Activated CD4-positive, CD25-positive, alpha-beta regulatory T cell treated with anti-CD3 and anti-CD28 coated beads, Interleukin-2, amount 50 U/mL, for 72 hours (primary cell): Measurements from ENCODE around the gene TMEM140.

ENCODE experiments used
- DNase-seq: peaks from one replicate; pipeline ENCODE4 v3.0.0; 2021

TMEM140 gene

GRCh38 chr7:135177028-135177696, 29.3 kb downstream of the TMEM140 start:
- DNase-seq = no peak

GRCh38 chr7:135178364-135178763, 30.5 kb downstream of the TMEM140 start:
- DNase-seq = no peak

- no peak for DNase-seq
Measured at GRCh38 chr7:135179321-135179925, 31.6 kb downstream of the TMEM140 start.

- DNase-seq = no peak
Measured at GRCh38 chr7:135180122-135180521, 32.2 kb downstream of the TMEM140 start.

- DNase-seq = no peak
Measured at GRCh38 chr7:135181261-135181928, 33.5 kb downstream of the TMEM140 start.

- DNase-seq = no peak
Measured at GRCh38 chr7:135181929-135182678, 34.2 kb downstream of the TMEM140 start.

GRCh38 chr7:135183478-135183877, 35.6 kb downstream of the TMEM140 start:
- no peak for DNase-seq

- DNase-seq = no peak
Measured at GRCh38 chr7:135184254-135184841, 36.5 kb downstream of the TMEM140 start.

- DNase-seq = no peak
Measured at GRCh38 chr7:135185471-135186260, 37.8 kb downstream of the TMEM140 start.

GRCh38 chr7:135186261-135186540, 38.3 kb downstream of the TMEM140 start:
- DNase-seq = no peak

- DNase-seq = no peak
Measured at GRCh38 chr7:135186841-135187253, 39.0 kb downstream of the TMEM140 start.

- no peak for DNase-seq
Measured at GRCh38 chr7:135188298-135188984, 40.6 kb downstream of the TMEM140 start.

- DNase-seq = no peak
Measured at GRCh38 chr7:135189221-135189662, 41.4 kb downstream of the TMEM140 start.

- DNase-seq = no peak
Measured at GRCh38 chr7:135189961-135190360, 42.1 kb downstream of the TMEM140 start.

- no peak for DNase-seq
Measured at GRCh38 chr7:135190703-135191102, 42.8 kb downstream of the TMEM140 start.

GRCh38 chr7:135192914-135193536, 45.2 kb downstream of the TMEM140 start:
- no peak for DNase-seq

GRCh38 chr7:135193615-135194081, 45.8 kb downstream of the TMEM140 start:
- no peak for DNase-seq

- no peak for DNase-seq
Measured at GRCh38 chr7:135194494-135195095, 46.7 kb downstream of the TMEM140 start.

GRCh38 chr7:135195156-135195555, 47.3 kb downstream of the TMEM140 start:
- no peak for DNase-seq

GRCh38 chr7:135195968-135196629, 48.2 kb downstream of the TMEM140 start:
- no peak for DNase-seq
